IMR-90 (cell line): ENCODE results near the gene ELMO1. TPM values are rescaled to one million over a fixed set of nuclear protein-coding genes. Genes with fewer than 3 reads are reported as not detected.

Experiments
- ATAC-seq: fragments of 200-7000 bp; cut with Tn5 transposase; 2 replicates; pipeline ENCODE4 v1.9.1; 2020; ENCODE audit warnings: low read depth, mild to moderate bottlenecking, moderate library complexity
- BruUV-seq: library from RNA; stranded (reverse); fragments of 400-500 nt; replicated peaks from 2 replicates; lab custom pipeline; 2021; lab: Mats Ljungman, UMichigan
- CTCF ChIA-PET: fragments of 300-600 bp; formaldehyde crosslinking; extraction: SDS; loops from one replicate; lab custom pipeline; 2021; ENCODE audit warnings: antibody characterized with exemption; lab: Yijun Ruan, JAX
- POLR2A ChIA-PET: fragments of 300-600 bp; sonication (Branson Sonifier 250); formaldehyde crosslinking; loops from one replicate; lab custom pipeline; 2022; ENCODE audit warnings: antibody characterized with exemption; ENCODE audit not compliant: unreplicated experiment; lab: Charles Lee
- DNase-seq: peaks from one replicate; pipeline ENCODE4 v3.0.0; 2013
- H2AFZ ChIP-seq: replicated peaks from 2 replicates; pipeline ENCODE3; 2013; ENCODE audit warnings: low read length, mild to moderate bottlenecking; ENCODE audit not compliant: poor library complexity
- H2AK5ac ChIP-seq: 2 replicates; pipeline ENCODE4 v1.6.1; 2013; ENCODE audit warnings: low read depth, low read length, inconsistent platforms
- H2AK9ac ChIP-seq: replicated peaks from 2 replicates; pipeline ENCODE3; 2013; ENCODE audit warnings: mild to moderate bottlenecking, low read depth, low read length, moderate library complexity; ENCODE audit not compliant: poor library complexity
- H2BK120ac ChIP-seq: 2 replicates; pipeline ENCODE4 v1.6.1; 2013; ENCODE audit warnings: low read depth, low read length, inconsistent platforms
- H2BK15ac ChIP-seq: 3 replicates; pipeline ENCODE4 v1.6.1; 2013; ENCODE audit warnings: low read depth, low read length, inconsistent platforms
- H2BK20ac ChIP-seq: 2 replicates; pipeline ENCODE4 v1.6.1; 2013; ENCODE audit warnings: low read depth, mild to moderate bottlenecking, inconsistent platforms, low read length, moderate library complexity
- H2BK5ac ChIP-seq: 2 replicates; pipeline ENCODE4 v1.6.1; 2013; ENCODE audit warnings: mild to moderate bottlenecking, low read depth, low read length, inconsistent platforms; ENCODE audit not compliant: poor library complexity, severe bottlenecking
- H3K14ac ChIP-seq: replicated peaks from 2 replicates; pipeline ENCODE4 v1.6.1; 2013; ENCODE audit warnings: low read depth, low read length, inconsistent platforms
- H3K18ac ChIP-seq: 2 replicates; pipeline ENCODE4 v1.6.1; 2013; ENCODE audit warnings: low read depth, low read length, control low read depth
- H3K23ac ChIP-seq: 2 replicates; pipeline ENCODE4 v1.6.1; 2013; ENCODE audit warnings: low read depth, low read length, inconsistent platforms
- H3K27ac ChIP-seq: 2 replicates; pipeline ENCODE4 v1.5.1; 2013; ENCODE audit warnings: mild to moderate bottlenecking, control low read depth, low read length; ENCODE audit not compliant: insufficient read depth
- H3K27me3 ChIP-seq: 2 replicates; pipeline ENCODE4 v1.6.1; 2013; ENCODE audit warnings: low read length; ENCODE audit not compliant: control insufficient read depth, insufficient read depth
- H3K36me3 ChIP-seq: 2 replicates; pipeline ENCODE4 v1.6.1; 2013; ENCODE audit warnings: low read length, mixed read lengths; ENCODE audit not compliant: control insufficient read depth, insufficient read depth
- H3K4ac ChIP-seq: 2 replicates; pipeline ENCODE4 v1.6.1; 2013; ENCODE audit warnings: low read depth, low read length, inconsistent platforms
- H3K4me1 ChIP-seq: 2 replicates; pipeline ENCODE4 v1.6.1; 2013; ENCODE audit warnings: low read length, mixed read lengths; ENCODE audit not compliant: control insufficient read depth, insufficient read depth
- H3K4me2 ChIP-seq: 2 replicates; pipeline ENCODE4 v1.6.1; 2013; ENCODE audit warnings: low read depth, mild to moderate bottlenecking, control low read depth, low read length, moderate library complexity
- H3K4me3 ChIP-seq: 2 replicates; pipeline ENCODE4 v1.5.1; 2013; ENCODE audit warnings: low read depth, mild to moderate bottlenecking, control low read depth, low read length, moderate library complexity; ENCODE audit not compliant: insufficient read depth
- H3K56ac ChIP-seq: 2 replicates; pipeline ENCODE4 v1.6.1; 2013; ENCODE audit warnings: low read length, inconsistent platforms; ENCODE audit not compliant: insufficient read depth; ENCODE audit errors: extremely low read depth
- H3K79me1 ChIP-seq, 2 experiments: 2 replicates each; pipeline ENCODE4 v1.6.1; 2013; ENCODE audit warnings: low read length in 2 of 2, inconsistent platforms in 1 of 2, low read depth in 1 of 2
- H3K9ac ChIP-seq: 2 replicates; pipeline ENCODE4 v1.6.1; 2013; ENCODE audit warnings: low read depth, low read length, control low read depth
- H3K9me1 ChIP-seq: 2 replicates; pipeline ENCODE4 v1.6.1; 2013; ENCODE audit warnings: low read length, inconsistent platforms; ENCODE audit not compliant: insufficient read depth
- H3K9me3 ChIP-seq: 2 replicates; pipeline ENCODE4 v1.6.1; 2013; ENCODE audit warnings: low read length; ENCODE audit not compliant: control insufficient read depth, insufficient read depth
- H4K20me1 ChIP-seq: 2 replicates; pipeline ENCODE4 v1.6.1; 2013; ENCODE audit warnings: low read length, inconsistent platforms; ENCODE audit not compliant: insufficient read depth
- H4K5ac ChIP-seq: 2 replicates; pipeline ENCODE4 v1.6.1; 2013; ENCODE audit warnings: mild to moderate bottlenecking, low read depth, low read length, control low read depth
- H4K8ac ChIP-seq, 2 experiments: 2 replicates each; pipeline ENCODE4 v1.6.1; 2013; ENCODE audit warnings: low read depth in 2 of 2, low read length in 2 of 2, control low read depth in 1 of 2, inconsistent platforms in 1 of 2
- H4K91ac ChIP-seq: 2 replicates; pipeline ENCODE4 v1.6.1; 2013; ENCODE audit warnings: low read depth, low read length, inconsistent platforms; ENCODE audit not compliant: insufficient read depth
- BHLHE40 ChIP-seq: fragments of 150-350 bp; IDR thresholded peaks from 2 replicates; pipeline ENCODE4 v1.6.1; 2016; ENCODE audit warnings: mild to moderate bottlenecking, low read depth, low read length
- CEBPB ChIP-seq: IDR thresholded peaks from 2 replicates; pipeline ENCODE4 v1.6.1; 2012; ENCODE audit warnings: low read depth, low read length, improper control_type of control experiment
- CHD1 ChIP-seq: IDR thresholded peaks from 2 replicates; pipeline ENCODE4 v1.6.1; 2012; ENCODE audit warnings: low read depth, low read length, improper control_type of control experiment
- CTCF ChIP-seq: conservative IDR thresholded peaks from 2 replicates; pipeline ENCODE4 v1.5.1; 2012; ENCODE audit warnings: mild to moderate bottlenecking, low read depth, low read length, improper control_type of control experiment
- MAFK ChIP-seq: IDR thresholded peaks from 2 replicates; pipeline ENCODE4 v1.6.1; 2012; ENCODE audit warnings: low read depth, low read length, improper control_type of control experiment
- MAZ ChIP-seq: IDR thresholded peaks from 2 replicates; pipeline ENCODE4 v1.6.1; 2012; ENCODE audit warnings: low read depth, mild to moderate bottlenecking, low read length, improper control_type of control experiment, moderate library complexity, borderline replicate concordance
- MXI1 ChIP-seq: IDR thresholded peaks from 2 replicates; pipeline ENCODE4 v1.6.1; 2012; ENCODE audit warnings: low read depth, mild to moderate bottlenecking, low read length, moderate library complexity, borderline replicate concordance
- NFE2L2 ChIP-seq: fragments of 150-350 bp; IDR thresholded peaks from 2 replicates; pipeline ENCODE4 v1.6.1; 2016; ENCODE audit warnings: low read depth, mild to moderate bottlenecking, low read length
- POLR2A ChIP-seq: IDR thresholded peaks from 2 replicates; pipeline ENCODE4 v1.6.1; 2012; ENCODE audit warnings: mild to moderate bottlenecking, low read depth, low read length
- RAD21 ChIP-seq: IDR thresholded peaks from 2 replicates; pipeline ENCODE4 v1.6.1; 2012; ENCODE audit warnings: low read length, improper control_type of control experiment
- RCOR1 ChIP-seq: IDR thresholded peaks from 2 replicates; pipeline ENCODE4 v1.6.1; 2012; ENCODE audit warnings: mild to moderate bottlenecking, low read length, improper control_type of control experiment; ENCODE audit not compliant: insufficient replicate concordance
- RFX5 ChIP-seq: IDR thresholded peaks from 2 replicates; pipeline ENCODE4 v1.8.0; 2012; ENCODE audit warnings: low read depth, mild to moderate bottlenecking, low read length, moderate library complexity
- SMC3 ChIP-seq: fragments of 150-350 bp; IDR thresholded peaks from 2 replicates; pipeline ENCODE4 v1.6.1; 2016; ENCODE audit warnings: low read depth, mild to moderate bottlenecking, antibody characterized with exemption, low read length, moderate library complexity
- WGBS, 2 experiments: methylation state at CpG; one replicate each; pipeline versions ENCODE4 v1.1.5 to v1.1.7; 2013; ENCODE audit warnings: missing lambda C conversion rate in 2 of 2; ENCODE audit not compliant: insufficient read length in 1 of 2; ENCODE audit errors: extremely low coverage in 2 of 2; 5-methylcytosine and 5-hydroxymethylcytosine counted together
- dilution Hi-C: fragments of 300-500 bp; cut with HindIII; formaldehyde crosslinking; loops from one replicate; pipeline ENCODE4 v1.14.3; 2018; ENCODE audit warnings: low sequenced_read_pairs; ENCODE audit not compliant: unreplicated experiment
- in situ Hi-C: fragments of 300-500 bp; cut with MboI; formaldehyde crosslinking; loops from 3 replicates; pipeline ENCODE4 v1.14.3; 2019; ENCODE audit warnings: low sequenced_read_pairs, inconsistent platforms, mixed read lengths
- intact Hi-C: fragments of 100-400 bp; cut with micrococcal nuclease; formaldehyde crosslinking; loops from 2 replicates; pipeline ENCODE4 v1.10.0; 2022
- polyA plus RNA-seq, 3 experiments: library from polyadenylated mRNA; depleted of rRNA; stranded (reverse); fragments of >200 nt; gene quantifications; 2 replicates each; pipeline ENCODE4 v1.2.3, GENCODE V29; 2012; ENCODE audit warnings: low replicate concordance in 1 of 3
- total RNA-seq: library from RNA; depleted of rRNA; stranded (reverse); fragments of >200 nt; gene quantifications from 2 replicates; pipeline ENCODE4 v1.2.3, GENCODE V29; 2012
- TF ChIP-seq, protein P1 (sequence below): fragments of 150-350 bp; IDR thresholded peaks from 2 replicates; pipeline ENCODE4 v1.6.1; 2017; ENCODE audit warnings: mild to moderate bottlenecking, antibody characterized with exemption, low read length, low read depth

The ELMO1 gene
- total and polyA plus RNA-seq, 2 of the 4 experiments (the other 2 are of a cell fraction) = 0.03 TPM; not detected in 1

DNA sequence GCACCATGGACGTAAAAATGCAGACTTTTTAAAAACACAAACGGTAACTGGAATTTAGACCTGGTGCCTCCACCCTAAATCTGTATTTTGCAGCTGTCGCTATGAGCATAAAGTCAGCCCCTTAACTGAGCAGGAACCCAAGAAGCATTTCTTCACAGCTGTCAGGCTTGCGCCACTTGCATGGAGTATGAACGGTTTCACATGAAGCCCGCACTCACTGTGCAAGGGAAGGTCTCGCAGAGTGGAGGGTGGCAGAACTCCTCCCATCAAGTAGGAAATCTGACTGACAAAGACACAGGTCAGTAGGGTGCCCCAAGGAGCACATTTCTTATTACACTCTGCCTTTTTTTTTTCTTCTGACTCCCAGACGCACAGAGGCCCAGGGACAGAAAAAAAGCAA lies 58.5 kb downstream of the ELMO1 start:
- in situ Hi-C loops (no loop called here), intact Hi-C loops (no loop called here), dilution Hi-C loops (no loop called here)
- H2AK5ac ChIP-seq = no peak overlapping the region
- H4K8ac ChIP-seq = no peak overlapping the region
- H3K23ac ChIP-seq = no peak overlapping the region
- H3K4me1 ChIP-seq = no peaks in the 10 kb centered on the region
- H3K18ac ChIP-seq = no peak overlapping the region
- no peak overlapping the region for H2AK9ac ChIP-seq
- CTCF ChIA-PET = no interaction called here
- WGBS, 2 experiments = 33% methylated on average over 3 of the region's 8 CpGs; no CpG with 5 or more reads in 1 of the 2 experiments
- H3K4me3 ChIP-seq = no peak overlapping the region
- no peak overlapping the region for H2BK5ac ChIP-seq
- no peak for ATAC-seq
- no peak overlapping the region for H3K4ac ChIP-seq
- H4K5ac ChIP-seq = no peak overlapping the region
- H3K9me1 ChIP-seq = no peaks in the 10 kb centered on the region
- no peak overlapping the region for H2BK20ac ChIP-seq
- H2AFZ ChIP-seq = no peak overlapping the region
- TF ChIP-seq RFX5 (no peak), BHLHE40 (no peak), MAZ (no peak), MAFK (no peak), CEBPB (no peak), POLR2A (no peak), SMC3 (no peak), RCOR1 (no peak), CTCF (no peak), MXI1 (no peak), RAD21 (no peak), CHD1 (no peak), NFE2L2 (no peak)
- TF ChIP-seq, protein P1, sequence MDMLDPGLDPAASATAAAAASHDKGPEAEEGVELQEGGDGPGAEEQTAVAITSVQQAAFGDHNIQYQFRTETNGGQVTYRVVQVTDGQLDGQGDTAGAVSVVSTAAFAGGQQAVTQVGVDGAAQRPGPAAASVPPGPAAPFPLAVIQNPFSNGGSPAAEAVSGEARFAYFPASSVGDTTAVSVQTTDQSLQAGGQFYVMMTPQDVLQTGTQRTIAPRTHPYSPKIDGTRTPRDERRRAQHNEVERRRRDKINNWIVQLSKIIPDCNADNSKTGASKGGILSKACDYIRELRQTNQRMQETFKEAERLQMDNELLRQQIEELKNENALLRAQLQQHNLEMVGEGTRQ = no peak
- BruUV-seq = no TSS peak
- no peaks in the 10 kb centered on the region for H3K36me3 ChIP-seq
- H3K9me3 ChIP-seq = peaks cover 27% of the 10 kb centered on the region; the same call in 1 of the 2 replicates
- no peaks in the 10 kb centered on the region for H3K27me3 ChIP-seq
- no peaks in the 10 kb centered on the region for H3K79me1 ChIP-seq
- POLR2A ChIA-PET = no interaction called here
- no peak overlapping the region for H3K56ac ChIP-seq
- DNase-seq = no peak
- no peak overlapping the region for H4K91ac ChIP-seq
- no peak overlapping the region for H3K9ac ChIP-seq
- no peak overlapping the region for H3K27ac ChIP-seq
- H3K14ac ChIP-seq = no peak overlapping the region
- H4K20me1 ChIP-seq = no peaks in the 10 kb centered on the region
- no peak overlapping the region for H2BK15ac ChIP-seq
- H3K4me2 ChIP-seq = no peak overlapping the region
- no peak overlapping the region for H2BK120ac ChIP-seq
